ENCODE results near the gene MRC1.

GRCh38 chr10:17766731-17767130, 42.4 kb upstream of the MRC1 start:
- TF ChIP-seq CTCF (IDR thresholded peaks at IDR 0.05; ENCODE audit: insufficient read depth, low read length), result no peak
- TF ChIP-seq GABPA (IDR thresholded peaks at IDR 0.05; ENCODE audit: low read depth), result no peak
